Epithelial cell of proximal tubule (primary cell): ENCODE measurements around the gene RIN1. TPM values are rescaled to one million over a fixed set of nuclear protein-coding genes. Genes with fewer than 3 reads are reported as not detected.
"Not testable (repeated sequence)": the region's sequence is repeated elsewhere in the genome, so short reads cannot be mapped to it uniquely, and the experiment has no call there.

Experiments used
- DNase-seq: peaks from one replicate; pipeline ENCODE4 v3.0.0-alpha.2; 2011; ENCODE audit warnings: low read depth
- H3K4me3 ChIP-seq: 2 replicates; pipeline ENCODE4 v1.5.1; 2011; ENCODE audit warnings: low read depth, mild to moderate bottlenecking, low read length
- CTCF ChIP-seq: conservative IDR thresholded peaks from 2 replicates; pipeline ENCODE4 v1.5.1; 2012; ENCODE audit warnings: low read depth, mild to moderate bottlenecking, low read length
- total RNA-seq: library from RNA; depleted of rRNA; stranded (reverse); fragments of >200 nt; gene quantifications from 2 replicates; pipeline ENCODE4 v1.2.3, GENCODE V29; 2015

The RIN1 gene
- total RNA-seq, 1 donor from 2014 or later = 18.9 TPM

GRCh38 chr11:66314561-66315497 is 21.4 kb downstream of the RIN1 start:
- no peak for DNase-seq
- TF ChIP-seq CTCF = no peak
- no peak overlapping the region for H3K4me3 ChIP-seq

- no peak overlapping the region for H3K4me3 ChIP-seq
- TF ChIP-seq CTCF = no peak
- no peak for DNase-seq
These were observed 22.1 kb downstream of the RIN1 start for GRCh38 chr11:66314186-66314501.

GRCh38 chr11:66313321-66314185 is 22.7 kb downstream of the RIN1 start:
- H3K4me3 ChIP-seq = peak overlapping the region; percentile 43
- DNase-seq = no peak
- peak; percentile 13 for TF ChIP-seq CTCF

- H3K4me3 ChIP-seq = peak overlapping the region; percentile 61
- DNase-seq = peak; percentile 67
- TF ChIP-seq CTCF = no peak
These were observed 23.5 kb downstream of the RIN1 start for GRCh38 chr11:66312549-66313320.

GRCh38 chr11:66311965-66312548 is 24.2 kb downstream of the RIN1 start:
- no peak for TF ChIP-seq CTCF
- peak; percentile 35 for DNase-seq
- peak overlapping the region; percentile 61 for H3K4me3 ChIP-seq

- DNase-seq = no peak
- TF ChIP-seq CTCF = peak; percentile 93
- H3K4me3 ChIP-seq = peak overlapping the region; percentile 61
These were observed 24.7 kb downstream of the RIN1 start for GRCh38 chr11:66311470-66311964.

- H3K4me3 ChIP-seq, DNase-seq: not testable (repeated sequence)
These were observed 25.3 kb downstream of the RIN1 start for GRCh38 chr11:66310803-66311440.
